HG02798 (cell line): Measurements from ENCODE around the gene DLGAP4.

ENCODE experiments used
- ATAC-seq: cut with Tn5 transposase; IDR thresholded peaks from one replicate; pipeline ENCODE4 v1.9.1; 2021; ENCODE audit warnings: mild to moderate bottlenecking; ENCODE audit not compliant: unreplicated experiment, poor library complexity

Gene DLGAP4

GRCh38 chr20:36320261-36320897 is 14.2 kb downstream of the DLGAP4 start:
- ATAC-seq = no peak

DNA sequence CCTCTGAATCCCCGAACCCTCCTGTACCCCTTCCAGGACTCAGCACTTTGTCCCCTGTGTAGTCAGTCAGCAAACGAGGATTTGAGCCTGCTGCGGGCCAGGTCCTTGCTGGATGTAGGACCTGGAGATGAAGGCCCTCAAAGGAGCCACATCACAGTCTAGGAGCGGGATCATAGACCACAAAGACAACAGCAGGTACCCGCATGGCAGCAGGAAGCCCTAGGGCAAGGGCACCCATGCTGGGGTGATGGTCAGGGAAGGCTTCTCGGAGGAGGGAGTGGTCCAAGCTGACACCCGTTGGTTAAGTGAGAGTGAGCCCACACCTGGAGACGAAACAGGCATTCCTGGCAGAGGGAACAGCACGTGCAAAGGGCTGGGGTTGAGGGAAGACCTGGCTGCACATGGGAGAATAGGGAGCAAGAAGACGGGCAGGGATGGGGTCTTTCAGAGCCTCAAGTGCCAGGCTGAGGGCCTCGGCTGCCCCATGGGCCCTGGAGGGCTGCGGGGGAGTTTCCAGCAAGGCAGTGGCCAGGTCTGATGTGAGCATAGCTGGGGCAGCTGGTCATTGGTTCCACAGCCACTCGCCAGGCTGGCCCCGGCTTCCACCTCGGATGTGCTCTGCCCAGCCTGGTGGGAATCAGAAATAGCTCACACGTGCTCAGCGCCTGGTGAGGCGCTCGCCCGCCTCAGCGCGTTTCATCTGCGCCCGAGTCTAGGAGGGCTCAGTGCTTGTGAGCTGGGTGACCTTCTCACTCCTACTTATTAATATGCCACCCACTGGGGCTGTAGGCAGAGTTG is 15.0 kb downstream of the DLGAP4 start:
- ATAC-seq = no peak

DNA sequence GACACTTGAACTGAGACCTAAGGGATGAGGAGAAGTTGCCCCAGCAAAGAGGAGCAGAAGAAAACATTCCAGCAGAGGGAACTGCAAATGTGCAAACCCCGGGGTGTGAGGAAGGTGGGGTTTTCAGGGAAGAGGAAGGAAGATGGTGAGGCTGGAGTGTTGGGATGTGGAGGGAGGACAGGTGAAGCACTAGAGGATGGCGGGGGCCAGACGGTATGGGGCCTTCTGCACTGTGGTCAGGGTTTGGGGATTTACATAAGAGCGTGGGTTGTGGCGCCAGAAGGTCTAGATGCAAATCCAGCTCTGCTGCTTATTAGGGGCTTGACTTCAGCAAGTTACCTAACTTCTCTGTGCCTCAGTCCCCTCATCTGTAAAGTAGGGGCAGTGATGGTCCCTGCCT is 16.0 kb downstream of the DLGAP4 start:
- ATAC-seq = no peak

DNA sequence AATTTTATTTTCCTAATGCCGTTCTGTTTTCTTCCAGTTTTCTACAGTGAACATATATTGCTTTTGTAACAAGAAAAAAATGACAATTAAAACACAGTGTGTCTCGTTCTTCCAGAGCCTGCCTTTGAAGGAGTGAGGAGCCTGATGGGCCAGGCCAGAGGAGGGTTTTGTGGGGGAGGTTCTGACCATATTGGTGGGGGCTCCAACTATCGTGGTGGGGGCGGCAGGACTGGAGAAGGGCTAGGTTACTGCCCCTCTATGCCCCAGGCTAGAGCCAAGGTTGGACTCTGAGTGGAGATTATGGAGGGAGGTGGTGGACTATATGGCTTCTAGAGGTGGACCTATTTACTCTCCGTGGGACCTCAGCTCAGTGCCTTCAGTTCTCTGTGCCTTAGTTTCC is 24.0 kb downstream of the DLGAP4 start:
- no peak for ATAC-seq

DNA sequence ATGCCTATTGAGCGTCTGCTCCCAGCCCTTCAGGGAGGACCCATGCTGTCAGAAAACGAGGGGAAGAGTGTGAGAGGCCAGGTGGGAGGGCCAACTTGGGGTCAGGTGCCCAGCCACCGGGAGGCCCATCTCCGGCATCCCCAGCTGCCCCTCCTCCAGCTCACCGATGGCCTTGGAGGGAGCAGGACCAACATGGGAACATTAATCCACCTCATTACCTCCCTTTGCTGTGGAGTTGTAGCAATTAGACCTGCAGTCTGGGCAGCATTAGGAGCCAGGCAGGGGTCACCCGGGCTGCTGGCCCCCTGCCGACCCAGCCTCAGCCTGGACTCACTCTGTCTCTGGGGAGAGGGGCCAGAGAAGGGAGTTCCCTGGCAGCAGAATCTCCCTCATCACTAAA is 25.1 kb downstream of the DLGAP4 start:
- no peak for ATAC-seq

DNA sequence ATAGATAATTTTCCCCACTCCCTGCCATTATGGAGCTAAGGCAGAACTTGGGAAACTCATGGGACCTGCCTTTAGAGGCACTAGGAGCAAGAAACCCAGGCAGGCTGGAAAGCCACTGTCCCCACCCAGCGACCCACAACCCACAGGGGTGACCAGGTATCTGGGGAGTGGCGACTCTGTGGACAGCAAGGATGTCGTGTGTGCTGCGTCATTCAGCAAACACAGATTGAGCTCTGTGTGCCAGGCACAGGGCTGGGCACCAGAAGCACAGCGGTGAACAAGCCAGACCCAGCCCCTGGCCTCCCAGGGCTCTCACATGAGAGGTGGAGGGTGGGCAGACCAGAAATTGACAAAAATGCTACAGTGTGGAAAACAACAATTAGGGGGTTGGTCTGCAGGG is 27.7 kb downstream of the DLGAP4 start:
- no peak for ATAC-seq

- ATAC-seq = no peak
Measured at GRCh38 chr20:36334281-36335205, 28.4 kb downstream of the DLGAP4 start.

GRCh38 chr20:36335206-36335870 is 29.2 kb downstream of the DLGAP4 start:
- no peak for ATAC-seq

DNA sequence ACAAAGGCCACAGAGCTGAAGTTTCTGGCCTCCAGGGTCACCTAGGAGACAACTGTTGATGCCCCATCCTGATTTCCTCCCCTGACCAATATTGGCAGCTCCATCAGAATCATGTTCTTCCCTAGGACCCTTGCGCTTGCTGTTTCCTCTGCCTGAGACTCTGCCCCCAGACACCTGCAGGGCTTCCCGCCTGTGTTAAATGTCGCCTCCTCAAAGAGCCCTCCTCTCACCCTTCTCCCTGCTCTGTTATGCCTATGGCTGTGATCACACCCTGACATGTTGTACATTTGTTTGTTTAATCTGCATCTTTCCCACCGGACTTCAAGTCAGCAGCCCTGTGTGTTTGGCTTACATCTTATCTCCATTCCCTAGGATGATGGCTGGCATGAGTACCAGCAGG is 30.1 kb downstream of the DLGAP4 start:
- no peak for ATAC-seq

DNA sequence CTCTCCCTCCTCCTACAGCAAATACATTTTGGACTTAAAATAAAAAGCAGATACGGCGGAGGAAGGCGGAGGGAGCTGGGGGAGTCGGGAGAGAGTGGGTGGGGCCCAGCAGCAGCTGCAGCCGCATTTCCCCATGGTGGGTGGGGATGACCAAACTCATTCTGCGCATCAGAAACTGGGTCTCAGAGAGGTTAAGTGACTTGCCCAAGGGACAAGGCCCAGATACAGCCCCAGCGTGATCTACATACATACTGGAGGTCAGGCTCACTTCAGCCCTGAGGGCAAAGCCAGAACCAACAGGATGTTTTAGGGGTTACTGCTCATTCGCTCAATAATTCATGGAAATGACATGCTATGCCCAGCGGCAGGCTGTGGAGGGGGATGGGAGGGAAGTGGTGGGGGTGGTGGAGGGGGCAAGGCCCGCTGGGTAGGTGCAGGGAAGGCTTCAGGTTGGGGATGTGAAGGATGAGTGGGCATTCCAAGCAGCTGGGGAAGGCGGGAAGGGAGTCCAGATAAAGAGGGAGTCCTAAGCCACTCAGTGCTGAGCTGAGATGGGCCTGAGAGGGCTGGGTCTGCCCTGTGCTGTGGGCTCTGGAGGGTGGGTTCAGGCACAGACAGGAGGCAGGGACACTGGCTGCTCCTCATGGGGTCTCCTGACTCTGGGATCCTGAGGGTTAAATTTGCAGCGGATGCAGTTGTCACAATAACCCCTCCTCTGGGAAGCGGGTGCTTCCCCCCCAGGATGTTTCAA is 31.0 kb downstream of the DLGAP4 start:
- ATAC-seq = no peak

DNA sequence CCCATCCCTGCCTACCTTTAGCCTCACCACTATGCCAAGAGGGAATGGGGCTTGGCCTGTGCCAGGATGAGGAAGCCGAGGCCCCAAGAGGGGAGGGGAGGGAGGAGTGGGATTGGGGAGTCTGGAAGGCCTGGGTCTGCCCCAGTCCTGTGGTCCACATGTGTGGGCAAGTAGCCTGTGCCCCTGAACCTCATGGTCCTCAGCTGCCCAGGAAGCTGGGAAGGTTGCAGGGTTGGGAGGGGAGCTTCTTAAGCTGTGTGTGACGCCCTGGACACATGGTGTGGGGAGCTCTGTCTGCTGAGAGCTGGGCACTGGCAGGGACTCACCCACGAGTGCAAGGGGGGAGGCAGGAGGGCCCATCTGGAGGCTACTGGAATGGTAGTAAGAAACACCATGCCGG is 31.7 kb downstream of the DLGAP4 start:
- ATAC-seq = no peak

- ATAC-seq = no peak
Measured at GRCh38 chr20:36339646-36340592, 33.8 kb downstream of the DLGAP4 start.

DNA sequence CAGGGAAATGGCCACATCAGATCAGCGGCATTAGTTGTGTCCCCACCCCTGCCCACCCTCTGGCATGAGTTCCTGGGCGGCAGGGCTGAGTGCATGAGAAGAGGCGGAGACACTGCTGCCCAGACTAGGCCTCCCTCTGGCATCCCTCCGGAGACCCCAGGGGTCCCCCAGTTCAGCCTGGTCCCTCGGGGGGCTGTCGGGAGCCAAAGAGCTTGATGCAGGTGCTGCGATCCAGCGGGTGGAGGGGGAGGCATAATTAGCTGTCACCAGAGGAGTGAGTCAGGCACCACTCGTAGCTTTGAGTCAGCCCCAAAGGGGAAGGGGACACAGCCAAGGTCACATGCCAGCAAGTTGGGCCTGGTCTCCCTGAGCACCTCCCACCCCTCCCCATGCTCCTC is 34.5 kb downstream of the DLGAP4 start:
- ATAC-seq = no peak

DNA sequence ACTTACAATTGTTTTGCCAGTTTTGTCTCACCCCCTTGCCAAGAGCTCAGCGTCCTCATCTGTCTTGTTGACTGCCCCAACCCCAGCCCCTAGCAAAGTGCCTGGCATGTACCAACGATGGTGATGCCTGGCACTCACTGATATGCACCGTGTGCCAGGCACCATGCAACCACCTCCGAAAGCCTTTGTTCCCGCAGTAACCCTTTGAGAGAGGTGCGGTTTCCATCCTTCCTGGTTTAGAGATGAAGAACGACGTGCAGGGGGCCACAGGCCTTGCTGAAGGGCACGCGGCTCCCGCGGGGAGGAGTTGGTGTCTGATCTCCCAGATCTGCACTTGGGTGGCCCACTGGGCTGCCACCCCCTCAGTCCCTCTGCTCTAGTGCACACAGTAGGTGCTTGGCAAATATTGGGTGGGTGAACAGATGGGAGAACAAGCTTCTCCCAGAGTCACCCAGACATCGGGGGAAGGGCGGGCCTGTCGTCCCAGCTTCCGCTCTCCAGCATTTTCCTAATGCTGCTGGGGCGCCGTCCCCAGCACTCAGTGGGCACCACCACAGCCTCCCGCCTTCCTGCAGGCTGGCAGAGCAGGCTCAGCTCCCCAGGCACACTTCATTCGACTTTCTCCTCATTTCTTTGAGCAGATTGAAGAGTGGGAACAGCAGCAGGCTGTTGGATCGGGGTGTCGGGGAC is 35.3 kb downstream of the DLGAP4 start:
- no peak for ATAC-seq

- no peak for ATAC-seq
Measured at GRCh38 chr20:36342331-36343120, 36.4 kb downstream of the DLGAP4 start.

- ATAC-seq = no peak
Measured at GRCh38 chr20:36343641-36344040, 37.5 kb downstream of the DLGAP4 start.

DNA sequence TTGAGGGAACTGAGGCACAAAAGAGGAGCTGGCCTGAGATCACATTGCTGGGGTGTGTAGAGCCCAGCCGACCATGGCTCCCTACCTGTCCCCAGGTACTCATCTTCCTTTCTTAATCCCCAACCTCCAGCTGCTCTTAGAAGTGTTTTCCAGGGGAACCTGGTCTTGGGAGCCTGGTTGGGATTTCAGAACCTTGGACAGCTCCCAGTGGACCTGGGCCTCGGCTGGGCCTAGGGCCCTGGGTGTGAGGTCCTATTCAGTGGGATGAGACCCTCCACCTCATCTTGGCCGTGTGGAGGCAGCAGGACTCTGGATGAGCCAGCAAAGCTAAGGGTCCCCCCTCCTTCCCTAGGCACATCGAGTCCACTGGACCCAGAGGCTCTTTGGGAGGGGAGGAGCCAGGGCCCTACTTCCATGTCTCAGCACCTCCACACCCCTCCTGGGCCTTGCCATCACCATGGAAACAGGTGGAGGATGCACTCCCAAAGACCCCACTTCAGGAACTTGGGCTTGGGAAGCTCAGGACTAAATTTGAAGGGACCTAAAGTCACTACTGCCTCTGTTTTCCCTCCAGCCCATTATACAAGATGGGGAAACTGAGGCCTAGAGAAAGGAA is 38.5 kb downstream of the DLGAP4 start:
- no peak for ATAC-seq
